B cell (primary cell): ENCODE results near the gene CEP41. TPM values are rescaled to one million over a fixed set of nuclear protein-coding genes. Genes with fewer than 3 reads are reported as not detected.

Source experiments
- ATAC-seq: fragments of 200-7000 bp; cut with Tn5 transposase; one replicate; pipeline ENCODE4 v1.10.0; 2021; ENCODE audit warnings: low read depth, mild to moderate bottlenecking, moderate number of reproducible peaks, moderate library complexity
- CTCF ChIA-PET: fragments of 350-600 bp; sonication (Branson Sonifier 250); formaldehyde crosslinking; loops from one replicate; lab custom pipeline; 2021; ENCODE audit warnings: antibody characterized with exemption, inconsistent platforms; lab: Charles Lee
- POLR2A ChIA-PET: fragments of 350-600 bp; sonication (Branson Sonifier 250); formaldehyde crosslinking; loops from one replicate; lab custom pipeline; 2021; ENCODE audit warnings: antibody characterized with exemption; lab: Charles Lee
- DNase-seq: peaks from one replicate; pipeline ENCODE4 v3.0.0; 2013
- H2AFZ ChIP-seq: 2 replicates; pipeline ENCODE4 v1.6.1; 2012; ENCODE audit warnings: mild to moderate bottlenecking, low read depth, low read length; ENCODE audit not compliant: insufficient read depth, poor library complexity, severe bottlenecking
- H3K27ac ChIP-seq, 2 donors: 1 replicate in 1 of 2; 2 replicates in 1 of 2; pipeline ENCODE4 v1.5.1; 2012 to 2013; ENCODE audit warnings: low read length in 2 of 2, mild to moderate bottlenecking in 2 of 2, moderate library complexity in 1 of 2
- H3K27me3 ChIP-seq, 4 experiments: fragments of 200-600 bp in 1 of 4; sonication (generic) in 1 of 4; replicated peaks in 1 of 4; 1 replicate in 2 of 4; 2 replicates in 2 of 4; pipeline versions ENCODE4 v1.6.1 to v1.7.0; 2013 to 2016; ENCODE audit warnings: low read length in 3 of 4, mild to moderate bottlenecking in 2 of 4, mixed read lengths in 1 of 4, moderate library complexity in 1 of 4; ENCODE audit not compliant: insufficient read depth in 4 of 4, control insufficient read depth in 3 of 4; ENCODE audit errors: control extremely low read depth in 1 of 4
- H3K36me3 ChIP-seq, 2 experiments: replicated peaks in 1 of 2; 1 replicate in 1 of 2; 2 replicates in 1 of 2; pipeline versions ENCODE4 v1.6.1 to v1.7.1; 2013; ENCODE audit warnings: low read length in 1 of 2; ENCODE audit not compliant: insufficient read depth in 2 of 2, control insufficient read depth in 1 of 2; ENCODE audit errors: control extremely low read depth in 1 of 2, extremely low read depth in 1 of 2
- H3K4me1 ChIP-seq, 2 donors: fragments of 200-600 bp in 1 of 2; sonication (generic) in 1 of 2; 1 replicate in 1 of 2; 2 replicates in 1 of 2; pipeline versions ENCODE4 v1.5.1 to v1.6.1; 2013 to 2017; ENCODE audit warnings: low read length in 2 of 2; ENCODE audit not compliant: control insufficient read depth in 2 of 2, insufficient read depth in 2 of 2
- H3K4me2 ChIP-seq: replicated peaks from 2 replicates; pipeline ENCODE3; 2012; ENCODE audit warnings: mild to moderate bottlenecking, low read depth, low read length; ENCODE audit not compliant: poor library complexity, severe bottlenecking
- H3K4me3 ChIP-seq, 5 experiments: fragments of 200-600 bp in 1 of 5; sonication (generic) in 1 of 5; 1 replicate in 3 of 5; 2 replicates in 2 of 5; pipeline versions ENCODE4 v1.5.1 to v1.7.0; 2011 to 2016; ENCODE audit warnings: low read length in 4 of 5, mild to moderate bottlenecking in 4 of 5, low read depth in 2 of 5, control low read depth in 1 of 5, moderate library complexity in 1 of 5; ENCODE audit not compliant: insufficient read depth in 1 of 5; ENCODE audit errors: control extremely low read depth in 1 of 5, extremely low read depth in 1 of 5
- H3K79me2 ChIP-seq: fragments of 200-600 bp; sonication (generic); one replicate; pipeline ENCODE4 v1.6.0; 2016; ENCODE audit warnings: low read length; ENCODE audit not compliant: control insufficient read depth, insufficient read depth
- H3K9ac ChIP-seq: fragments of 200-600 bp; sonication (generic); 2 replicates; pipeline ENCODE4 v1.6.1; 2017; ENCODE audit warnings: mild to moderate bottlenecking, low read length, moderate library complexity
- H3K9me3 ChIP-seq, 3 donors: one replicate each; pipeline versions ENCODE4 v1.6.1 to v1.7.1; 2013; ENCODE audit warnings: low read length in 2 of 3; ENCODE audit not compliant: control insufficient read depth in 2 of 3, insufficient read depth in 1 of 3; ENCODE audit errors: control extremely low read depth in 1 of 3
- H4K20me1 ChIP-seq: 2 replicates; pipeline ENCODE4 v1.6.0; 2012; ENCODE audit warnings: mild to moderate bottlenecking, low read length; ENCODE audit not compliant: insufficient read depth, control insufficient read depth, poor library complexity, severe bottlenecking
- H3K27ac Mint-ChIP-seq: one replicate; pipeline ENCODE4 v1.8.0; 2021; ENCODE audit warnings: mixed read lengths
- H3K27me3 Mint-ChIP-seq: one replicate; pipeline ENCODE4 v1.8.0; 2021; ENCODE audit warnings: mixed read lengths
- H3K4me1 Mint-ChIP-seq: one replicate; pipeline ENCODE4 v1.8.0; 2021; ENCODE audit warnings: mixed read lengths
- H3K4me3 Mint-ChIP-seq: one replicate; pipeline ENCODE4 v1.8.0; 2021; ENCODE audit warnings: mixed read lengths
- H3K9me3 Mint-ChIP-seq: one replicate; pipeline ENCODE4 v1.8.0; 2022; ENCODE audit warnings: mixed read lengths; ENCODE audit not compliant: insufficient read depth
- EZH2 ChIP-seq: IDR thresholded peaks from 2 replicates; pipeline ENCODE4 v1.6.1; 2012; ENCODE audit warnings: borderline replicate concordance, low read depth, mild to moderate bottlenecking, moderate library complexity, low read length; ENCODE audit not compliant: insufficient read depth, poor library complexity, severe bottlenecking
- WGBS: methylation state at CpG from one replicate; pipeline ENCODE4 v1.1.5; 2013; ENCODE audit warnings: missing lambda C conversion rate; ENCODE audit not compliant: insufficient coverage; 5-methylcytosine and 5-hydroxymethylcytosine counted together
- intact Hi-C: fragments of 100-400 bp; cut with micrococcal nuclease; formaldehyde crosslinking; loops from one replicate; pipeline ENCODE4 v1.10.0; 2022
- polyA minus RNA-seq: library from RNA; depleted of rRNA, polyadenylated mRNA; stranded (reverse); fragments of >200 nt; gene quantifications from 2 replicates; pipeline ENCODE4 v1.2.3, GENCODE V29; 2012
- polyA plus RNA-seq: library from polyadenylated mRNA; depleted of rRNA; stranded (reverse); fragments of >200 nt; gene quantifications from 2 replicates; pipeline ENCODE4 v1.2.3, GENCODE V29; 2012
- total RNA-seq, 2 donors: library from RNA; stranded (reverse); fragments of 120-200 nt in 1 of 2; gene quantifications; 1 replicate in 1 of 2; 2 replicates in 1 of 2; pipeline versions ENCODE4 v1.2.3 to v1.2.4, GENCODE V29; 2013 to 2022
- TF ChIP-seq, protein P1 (sequence below): fragments of 200-600 bp; IDR thresholded peaks from one replicate; pipeline ENCODE4 v1.8.0; 2022; ENCODE audit warnings: antibody characterized with exemption, mild to moderate bottlenecking

Gene CEP41, protein sequence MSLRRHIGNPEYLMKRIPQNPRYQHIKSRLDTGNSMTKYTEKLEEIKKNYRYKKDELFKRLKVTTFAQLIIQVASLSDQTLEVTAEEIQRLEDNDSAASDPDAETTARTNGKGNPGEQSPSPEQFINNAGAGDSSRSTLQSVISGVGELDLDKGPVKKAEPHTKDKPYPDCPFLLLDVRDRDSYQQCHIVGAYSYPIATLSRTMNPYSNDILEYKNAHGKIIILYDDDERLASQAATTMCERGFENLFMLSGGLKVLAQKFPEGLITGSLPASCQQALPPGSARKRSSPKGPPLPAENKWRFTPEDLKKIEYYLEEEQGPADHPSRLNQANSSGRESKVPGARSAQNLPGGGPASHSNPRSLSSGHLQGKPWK
- 5.9 and 6.1 TPM in 2 replicates for total RNA-seq
- 4.9 TPM for total RNA-seq (2013)
- polyA plus RNA-seq: 2.7 and 3.4 TPM in 2 replicates
- 3.0 and 3.4 TPM in 2 replicates for polyA minus RNA-seq

DNA sequence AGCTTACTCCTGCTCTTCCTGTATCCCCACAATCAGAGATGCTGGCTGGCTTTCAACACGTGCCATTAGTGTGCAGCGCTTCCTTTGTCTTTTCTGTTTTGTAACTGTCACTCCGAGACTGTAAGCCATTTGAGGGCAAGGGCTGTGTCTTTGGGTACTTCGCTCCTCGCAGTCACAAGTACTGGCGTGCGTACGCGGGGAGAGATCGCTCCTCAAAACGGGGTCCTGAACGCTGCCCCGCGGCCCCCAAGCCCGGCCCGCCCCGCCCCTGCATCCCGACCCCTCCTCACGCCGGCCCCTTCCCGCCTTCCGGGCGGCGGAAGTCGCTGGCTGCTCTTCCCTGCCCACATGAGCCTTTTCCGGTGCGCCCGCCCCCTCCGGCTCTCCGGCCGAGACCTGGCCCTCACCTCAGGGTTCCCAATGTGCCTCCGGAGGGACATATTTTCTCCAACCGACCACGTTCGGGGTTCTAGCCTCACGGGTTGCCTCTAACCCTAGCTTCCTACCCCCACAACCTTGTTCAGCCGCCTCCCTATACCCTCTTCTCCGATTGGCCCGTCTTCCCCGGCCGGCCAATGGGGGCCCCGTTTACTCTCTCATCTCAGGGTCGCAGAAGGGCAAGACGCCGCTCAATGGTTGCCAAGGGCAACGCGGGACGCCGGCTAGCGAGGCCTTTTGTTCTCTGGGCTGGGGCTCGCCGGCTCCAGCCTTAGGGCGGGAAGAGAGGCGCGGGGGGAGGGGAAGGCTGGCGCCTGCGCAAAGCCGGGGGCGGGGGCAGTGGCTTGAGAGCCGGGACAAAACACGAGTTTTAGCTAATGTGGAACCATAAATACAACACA lies at the start of gene CEP41:
TSS of gene CEP41 (minus strand) at position 490 of the 839 bp plus-strand sequence. CDS start at position 440, 50 bp downstream.
- no peaks in the 10 kb centered on the region for H3K27me3 ChIP-seq
- peak within 1 kb of the TSS; percentile 84 for H3K9ac ChIP-seq
- Mint-ChIP-seq H3K27me3 (peaks cover 6% of the 10 kb centered on the region), H3K27ac (peak within 1 kb of the TSS; percentile 96), H3K4me1 (peaks cover 13% of the 10 kb centered on the region), H3K9me3 (peaks cover 2% of the 10 kb centered on the region), H3K4me3 (peak within 1 kb of the TSS; percentile 99)
- no peaks in the 10 kb centered on the region for H3K9me3 ChIP-seq
- ChIA-PET POLR2A (interaction anchor here (0.9 kb wide), 2 partner anchors 235 to 371 kb away, joined by 3 read pairs; partner anchors contain the start of genes KLHDC10 and TMEM209), CTCF (interaction anchor here (0.8 to 1.4 kb wide), 3 partner anchors 33 to 369 kb away, joined by 3 to 4 read pairs (median 3); no protein-coding TSS in a partner anchor)
- no peaks in the 10 kb centered on the region for H3K79me2 ChIP-seq
- H4K20me1 ChIP-seq: no peaks in the 10 kb centered on the region
- peak within 1 kb of the TSS; percentile 66 to 68 for H3K27ac ChIP-seq
- 7% methylated on average over 54 of the region's 61 CpGs for WGBS
- peak within 1 kb of the TSS; percentile 97 for H2AFZ ChIP-seq
- TF ChIP-seq, protein P1, sequence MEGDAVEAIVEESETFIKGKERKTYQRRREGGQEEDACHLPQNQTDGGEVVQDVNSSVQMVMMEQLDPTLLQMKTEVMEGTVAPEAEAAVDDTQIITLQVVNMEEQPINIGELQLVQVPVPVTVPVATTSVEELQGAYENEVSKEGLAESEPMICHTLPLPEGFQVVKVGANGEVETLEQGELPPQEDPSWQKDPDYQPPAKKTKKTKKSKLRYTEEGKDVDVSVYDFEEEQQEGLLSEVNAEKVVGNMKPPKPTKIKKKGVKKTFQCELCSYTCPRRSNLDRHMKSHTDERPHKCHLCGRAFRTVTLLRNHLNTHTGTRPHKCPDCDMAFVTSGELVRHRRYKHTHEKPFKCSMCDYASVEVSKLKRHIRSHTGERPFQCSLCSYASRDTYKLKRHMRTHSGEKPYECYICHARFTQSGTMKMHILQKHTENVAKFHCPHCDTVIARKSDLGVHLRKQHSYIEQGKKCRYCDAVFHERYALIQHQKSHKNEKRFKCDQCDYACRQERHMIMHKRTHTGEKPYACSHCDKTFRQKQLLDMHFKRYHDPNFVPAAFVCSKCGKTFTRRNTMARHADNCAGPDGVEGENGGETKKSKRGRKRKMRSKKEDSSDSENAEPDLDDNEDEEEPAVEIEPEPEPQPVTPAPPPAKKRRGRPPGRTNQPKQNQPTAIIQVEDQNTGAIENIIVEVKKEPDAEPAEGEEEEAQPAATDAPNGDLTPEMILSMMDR: no peak
- TF ChIP-seq EZH2: no peak
- no peaks in the 10 kb centered on the region for H3K36me3 ChIP-seq
- peaks cover 4 to 10% of the 10 kb centered on the region in 2 donors for H3K4me1 ChIP-seq
- peak within 1 kb of the TSS; percentile 26 to 90 (median 87) for H3K4me3 ChIP-seq
- ATAC-seq (peak; percentile 97), DNase-seq (peak; percentile 93)
- H3K4me2 ChIP-seq: peak within 1 kb of the TSS; percentile 63
- intact Hi-C loops: loop anchor here (1.0 to 2.0 kb wide), 4 partner anchors 46 to 370 kb away; partner anchors contain the start of genes COPG2, KLF14 and KLHDC10
